Anterior cingulate cortex (tissue), 58 donors: ENCODE data around the gene CDC6.

Experiments used
- DNase-seq, 58 donors: peaks; one replicate each; lab custom pipeline; 2025; lab: John Stamatoyannopoulos, UW

The CDC6 gene

DNA sequence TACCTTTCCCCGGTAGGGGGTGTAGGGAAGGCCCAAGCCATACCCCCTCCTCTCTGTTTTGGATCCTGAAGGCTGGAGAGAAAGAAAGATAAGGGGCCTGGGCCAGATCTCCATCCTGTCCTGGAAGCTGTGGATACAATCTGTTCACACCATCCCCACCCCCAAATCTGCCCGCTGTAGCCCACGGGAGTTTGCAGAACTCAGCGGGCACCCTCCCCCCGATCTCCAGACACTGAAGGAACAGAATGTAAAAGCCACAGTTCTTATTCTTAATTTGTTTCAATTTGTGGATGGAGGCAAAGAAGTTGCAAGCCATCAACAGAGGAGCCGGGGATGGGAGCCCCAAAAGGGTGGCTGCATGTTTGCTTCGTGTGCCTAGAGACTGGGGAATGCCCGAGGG is 49.7 kb downstream of the CDC6 start:
- DNase-seq = peak in 4 of 58 donors; percentile 35 to 43 (median 42)

DNA sequence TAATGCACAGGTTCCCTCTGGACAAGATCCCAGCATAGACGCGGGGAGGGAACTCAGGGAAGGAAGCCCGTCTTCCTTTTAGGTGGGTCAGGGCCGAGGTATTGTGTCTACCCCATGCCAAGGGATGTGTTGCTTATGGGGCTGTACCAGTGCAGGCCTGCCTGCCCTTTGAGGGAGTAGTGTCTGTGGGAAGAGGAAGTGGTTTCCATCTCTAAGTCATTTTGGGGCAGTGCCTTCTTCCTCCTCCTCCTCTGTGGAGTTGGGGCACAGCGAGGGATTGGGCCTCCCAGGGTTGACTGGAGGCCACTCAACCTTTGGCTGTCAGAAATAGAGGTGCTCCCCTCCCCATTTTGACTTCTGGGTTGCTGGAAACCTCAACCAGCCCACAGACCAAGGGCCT is 50.4 kb downstream of the CDC6 start:
- no peak for DNase-seq

DNA sequence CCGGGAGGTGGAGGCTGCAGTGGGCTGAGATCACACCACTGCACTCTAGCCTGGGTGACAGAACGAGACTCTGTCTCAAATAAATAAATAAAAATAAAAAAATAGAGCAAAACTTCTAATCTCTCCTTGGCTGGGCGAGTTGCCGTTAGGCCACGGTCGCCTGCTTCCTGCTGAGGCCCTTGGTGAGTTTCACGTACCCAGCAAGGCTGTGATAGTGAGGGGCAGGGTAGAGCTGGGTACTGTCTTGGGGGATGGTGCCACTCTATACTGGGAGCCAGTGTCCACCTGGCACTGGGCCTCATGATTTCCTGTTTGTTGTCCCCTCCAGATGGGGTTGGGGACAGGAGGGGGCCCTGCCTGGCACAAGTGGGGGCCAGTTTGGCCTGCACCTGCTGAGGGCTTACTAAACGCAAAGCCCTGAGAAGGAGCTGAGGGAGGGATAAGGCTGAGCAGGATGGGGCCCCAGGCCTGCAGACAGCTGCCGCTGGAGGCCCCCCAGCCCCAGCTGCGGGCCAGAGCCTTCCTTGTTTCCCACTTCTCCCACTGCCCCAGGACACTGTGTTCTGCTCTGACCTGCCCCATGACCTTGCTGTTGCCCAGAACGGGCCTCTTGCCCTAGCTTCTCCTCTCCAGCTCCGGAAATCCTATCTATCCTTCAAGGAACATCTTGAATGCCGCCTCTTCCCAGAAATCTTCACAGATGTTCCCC is 51.4 kb downstream of the CDC6 start:
- no peak for DNase-seq

DNA sequence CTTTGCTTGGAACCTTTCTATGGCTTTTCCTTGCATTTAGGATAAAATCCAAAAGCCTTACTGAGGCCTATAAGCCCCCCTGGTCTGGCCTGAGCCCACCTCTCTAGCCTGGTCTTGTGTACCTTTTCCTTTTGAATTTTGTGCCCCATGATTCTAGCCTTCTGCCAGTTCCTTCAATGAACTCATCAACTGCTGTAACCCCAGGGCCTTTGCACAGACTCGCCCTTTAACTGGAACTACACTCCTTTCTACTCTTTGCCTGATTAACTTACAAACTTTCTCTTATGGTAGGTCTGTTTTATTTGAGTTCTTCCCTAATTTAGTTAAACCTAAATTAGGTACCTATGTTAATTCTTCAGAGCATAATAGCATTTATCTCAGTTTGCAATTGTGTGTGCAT is 52.6 kb downstream of the CDC6 start:
- no peak for DNase-seq

DNA sequence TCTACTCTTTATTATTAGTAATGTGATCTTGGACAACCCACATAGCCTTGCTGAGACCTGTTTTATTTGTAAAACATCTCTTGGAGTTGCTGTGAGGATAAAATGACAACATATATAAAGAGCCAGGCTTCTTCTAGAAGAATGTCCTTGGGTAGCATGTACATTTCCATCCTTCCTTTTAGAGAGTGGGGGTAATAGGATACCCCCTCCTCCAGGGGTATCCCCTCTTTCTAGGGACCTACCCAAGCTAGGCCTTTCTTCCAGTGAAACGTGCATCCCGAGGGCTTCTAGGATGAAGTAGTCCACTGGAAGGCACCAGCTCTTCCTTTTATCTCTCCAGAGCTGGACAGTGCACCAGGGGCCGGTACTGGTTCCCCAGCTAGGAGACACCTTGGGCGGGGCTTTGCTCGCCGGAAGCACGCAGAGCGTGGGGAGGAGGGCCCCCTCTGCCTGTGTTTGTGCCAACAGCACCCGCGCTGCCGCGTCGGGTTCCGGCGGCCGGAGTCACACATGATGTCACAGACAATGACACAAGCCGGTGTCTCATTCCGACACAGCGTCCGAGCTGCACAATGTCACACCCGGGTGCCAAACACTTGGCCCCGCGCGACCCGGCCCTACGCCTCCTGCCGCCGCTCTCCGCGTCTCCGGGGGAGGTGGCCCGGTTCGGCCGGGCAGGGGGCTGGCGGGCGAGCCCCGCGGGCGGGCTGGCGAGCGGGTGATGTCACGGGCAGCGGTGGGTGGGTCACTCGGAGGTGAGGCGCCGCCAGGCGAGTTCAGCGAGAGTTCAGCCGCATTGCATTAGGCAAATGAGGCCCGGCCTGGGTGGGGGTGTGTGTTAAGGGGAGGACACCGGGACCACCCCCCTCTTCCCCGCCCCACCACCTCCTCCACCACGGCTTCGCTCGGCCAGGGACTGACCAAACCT is 53.5 kb downstream of the CDC6 start:
- peak in 48 of 58 donors; percentile 22 to 89 (median 60) for DNase-seq

DNA sequence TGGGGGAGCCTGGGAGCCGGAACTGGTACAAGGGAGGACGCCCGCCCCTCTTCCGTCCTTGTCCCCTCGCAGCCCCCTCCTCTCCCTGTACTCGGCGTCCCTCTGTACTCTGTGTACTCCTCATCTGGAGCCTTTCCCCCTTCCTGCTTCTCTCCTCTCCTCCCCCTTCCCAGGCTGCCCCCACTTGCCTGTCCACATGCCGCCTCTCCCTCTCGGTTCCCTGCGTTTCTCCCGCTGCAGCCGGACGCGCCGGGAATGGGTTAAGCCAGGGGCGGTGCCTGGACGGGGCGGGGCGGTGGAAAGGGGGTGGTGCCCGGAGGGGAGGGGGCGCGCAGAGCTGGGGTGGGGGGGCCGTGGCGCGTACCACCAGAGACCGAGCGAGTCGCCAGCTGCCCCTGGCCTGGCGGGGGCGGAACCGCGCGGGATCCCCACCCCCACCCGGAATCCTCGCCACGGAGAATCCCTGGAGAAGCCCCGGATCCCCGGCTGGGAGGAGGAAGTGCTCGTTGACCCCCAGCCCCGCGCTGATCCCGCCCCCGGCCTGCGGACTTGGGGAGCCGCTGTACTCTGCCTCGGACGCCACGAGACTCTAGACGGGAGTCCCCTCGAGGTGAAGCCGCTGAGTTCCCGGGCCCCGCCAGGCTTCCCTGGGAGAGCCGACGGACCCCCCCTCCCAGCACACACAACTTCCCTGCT is 54.3 kb downstream of the CDC6 start:
- peak in 47 of 58 donors; percentile 24 to 83 (median 54) for DNase-seq

DNA sequence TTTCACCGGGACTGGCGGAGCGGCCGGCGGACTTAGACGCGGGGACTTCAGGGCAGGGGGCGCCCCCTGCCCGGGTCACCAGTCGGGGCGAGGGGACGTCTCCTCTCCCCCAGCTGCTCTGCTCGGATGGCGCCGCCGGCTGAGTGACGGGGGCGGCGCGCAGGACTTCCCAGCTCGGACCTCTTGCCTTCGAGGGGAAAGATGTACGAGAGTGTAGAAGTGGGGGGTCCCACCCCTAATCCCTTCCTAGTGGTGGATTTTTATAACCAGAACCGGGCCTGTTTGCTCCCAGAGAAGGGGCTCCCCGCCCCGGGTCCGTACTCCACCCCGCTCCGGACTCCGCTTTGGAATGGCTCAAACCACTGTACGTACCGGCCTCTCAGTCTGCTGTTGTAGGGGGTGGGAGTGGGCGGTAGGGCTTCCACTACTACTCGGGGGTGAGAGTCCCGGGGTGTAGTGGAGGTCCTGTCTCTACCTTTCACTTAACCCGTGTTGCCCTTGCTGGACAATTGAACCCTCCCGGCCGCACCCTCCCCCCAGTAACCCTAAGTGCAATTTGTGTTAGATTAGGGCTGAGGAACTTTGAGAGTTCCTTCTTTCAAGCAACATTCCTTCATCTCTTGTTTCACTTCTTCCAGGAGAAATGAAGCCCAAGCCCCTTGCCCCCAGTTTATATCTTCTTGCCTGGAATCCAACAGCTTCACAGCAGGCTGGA is 55.0 kb downstream of the CDC6 start:
- no peak for DNase-seq

DNA sequence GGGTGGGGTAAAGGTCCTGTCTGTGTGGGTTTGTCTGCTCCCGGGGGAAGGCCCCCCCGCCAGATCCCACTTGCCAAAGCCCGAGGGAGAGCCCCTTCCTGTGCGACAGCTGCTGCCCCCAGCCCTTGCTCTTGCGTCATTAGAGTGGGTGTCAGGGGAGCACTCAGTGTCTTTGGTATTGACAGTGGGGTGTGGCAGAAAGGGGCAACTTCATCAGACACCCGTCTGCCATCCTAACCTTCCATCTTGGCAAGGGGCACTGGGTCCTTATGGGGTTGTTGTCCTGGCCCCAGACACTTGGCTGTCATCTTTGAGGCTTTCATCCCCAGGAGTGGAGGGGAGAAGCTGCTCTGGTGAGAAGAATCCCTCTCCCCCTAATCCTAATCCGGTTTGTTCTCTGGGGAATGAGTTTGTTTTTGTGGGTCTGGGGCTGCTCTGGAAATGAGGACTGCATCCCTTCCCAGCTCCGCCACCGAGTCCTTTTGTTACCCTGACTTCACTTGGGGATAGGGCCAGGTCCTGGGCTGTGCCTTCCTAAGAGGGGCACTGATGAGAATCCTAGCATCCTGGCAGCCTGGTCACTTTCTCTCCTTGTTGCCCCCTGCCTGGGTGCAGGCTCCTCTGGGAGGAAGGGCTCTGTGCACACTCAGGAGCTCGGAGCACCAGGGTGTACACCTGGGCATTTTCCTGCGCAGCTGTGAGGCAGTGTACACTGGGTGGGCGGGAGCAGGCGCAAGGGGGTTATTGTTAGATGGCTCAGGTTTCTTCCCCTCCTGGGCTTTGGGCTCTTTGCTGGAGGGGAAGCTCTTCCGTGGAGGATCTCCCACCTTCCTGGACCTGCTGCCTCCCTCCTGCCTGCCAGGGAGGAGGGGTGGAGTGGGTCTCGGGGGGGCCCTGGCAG is 55.8 kb downstream of the CDC6 start:
- DNase-seq = no peak

DNA sequence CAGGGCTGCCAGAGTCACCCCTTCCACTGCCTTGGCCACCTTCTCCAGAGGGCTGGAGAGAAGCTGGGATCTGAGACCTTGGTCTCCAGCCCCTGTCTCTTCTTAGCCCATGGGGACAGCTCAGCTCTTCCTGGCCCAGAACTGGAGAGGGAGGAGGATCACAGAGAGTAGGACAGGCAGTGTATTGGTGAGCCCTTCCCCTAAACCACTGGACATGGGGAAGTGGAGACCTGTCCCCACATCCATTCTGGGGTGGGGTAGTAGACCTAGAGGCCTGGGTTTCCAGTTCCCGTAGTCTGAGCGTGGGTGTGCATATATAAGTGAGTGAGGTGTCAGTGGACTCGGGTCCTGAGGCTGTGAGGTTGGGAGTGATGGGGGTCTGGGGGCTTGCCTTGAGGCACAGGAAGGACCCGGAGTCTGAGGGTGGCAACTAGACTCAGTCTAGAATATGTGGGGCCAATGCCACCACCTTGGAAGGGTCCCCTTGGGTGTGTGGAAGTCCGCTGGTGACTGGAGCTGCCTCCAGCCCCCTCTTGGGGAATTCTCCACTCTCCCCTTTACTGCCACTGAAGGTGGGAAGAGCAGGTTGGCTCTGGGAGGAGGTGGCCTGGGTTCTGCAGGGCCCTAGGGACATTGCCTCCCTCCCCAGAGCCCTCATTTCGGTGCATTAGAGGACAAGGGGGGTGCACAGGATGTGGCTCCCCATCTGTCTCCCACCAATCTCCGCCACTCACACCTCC is 56.9 kb downstream of the CDC6 start:
- DNase-seq = no peak

DNA sequence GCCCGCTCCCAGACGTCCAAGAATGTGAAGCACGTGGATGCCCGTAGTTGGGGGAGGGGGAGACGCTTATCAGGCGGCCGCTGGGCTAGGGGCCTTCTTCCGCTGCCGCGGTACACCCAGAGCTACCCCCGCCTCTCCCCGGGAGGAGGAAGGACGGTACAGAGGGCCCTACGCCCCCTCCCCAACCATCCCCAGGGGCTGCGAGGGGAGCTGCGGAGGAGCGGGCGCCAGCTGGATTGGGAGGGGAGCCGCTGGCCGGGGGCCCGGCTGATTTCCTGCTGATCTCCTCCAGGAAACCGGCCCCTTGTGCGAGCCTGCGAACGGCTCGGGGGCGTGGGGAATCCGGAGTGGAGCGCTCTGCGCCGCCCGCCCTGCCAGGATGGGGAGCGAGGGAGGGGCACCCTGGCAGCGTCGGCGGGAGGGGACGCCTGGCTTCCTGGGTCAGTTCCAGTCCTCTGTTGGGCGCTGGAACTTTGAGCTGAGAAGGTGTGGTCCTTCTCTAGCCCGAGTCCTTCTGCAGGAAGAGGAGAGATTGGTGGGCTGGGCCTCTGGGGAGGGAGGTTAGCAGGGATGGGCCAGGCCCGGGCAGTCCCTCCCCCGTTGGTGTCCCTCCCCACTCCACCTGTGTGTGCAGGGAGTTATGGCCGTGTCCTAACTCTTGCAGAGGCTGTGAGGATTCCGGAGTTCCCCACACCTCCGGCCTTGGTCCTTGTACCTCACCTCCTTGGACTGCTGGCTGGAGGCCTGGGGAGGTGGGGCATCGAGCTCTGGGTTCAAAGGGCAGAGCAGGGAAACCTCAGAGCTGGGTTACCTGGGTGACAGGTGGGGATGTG is 57.7 kb downstream of the CDC6 start:
- DNase-seq = peak in 38 of 58 donors; percentile 12 to 86 (median 45)

DNA sequence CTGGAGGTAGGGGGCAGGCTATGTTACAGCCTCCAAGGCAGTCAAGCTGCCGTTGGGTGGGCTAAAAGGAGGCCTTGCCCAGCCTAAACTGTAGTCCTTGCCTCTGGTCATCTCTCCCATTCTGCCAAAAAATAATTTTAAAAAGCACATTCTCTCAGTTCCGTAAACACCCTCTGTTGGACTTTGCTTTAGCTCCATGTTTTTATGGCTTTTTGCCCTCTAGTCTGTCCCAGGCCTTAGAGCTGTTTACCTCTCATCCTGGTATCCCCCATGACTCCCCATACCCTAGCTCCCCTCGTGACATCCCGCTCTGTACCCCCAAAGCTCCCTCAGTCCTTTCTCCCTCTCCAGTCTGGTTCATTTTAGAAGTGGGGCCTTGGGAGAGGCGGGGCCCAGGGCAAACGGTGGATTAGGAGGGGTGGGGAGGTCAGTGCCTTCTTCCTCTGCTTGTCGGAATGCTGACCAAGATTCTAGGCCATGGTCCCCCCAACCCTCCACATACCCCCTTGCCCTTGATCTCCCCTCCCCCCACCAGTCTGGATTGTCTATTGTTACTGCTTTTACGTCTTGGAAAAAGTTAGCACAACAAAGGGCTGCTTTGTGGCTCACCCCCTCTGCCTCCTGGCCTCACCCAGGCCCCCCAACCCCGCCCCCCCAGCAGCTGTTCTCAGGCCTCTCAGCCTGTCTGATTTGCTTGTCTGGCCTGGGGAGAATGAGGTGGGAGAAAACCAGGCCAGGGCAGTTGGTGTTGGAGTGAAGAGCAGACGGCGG is 58.5 kb downstream of the CDC6 start:
- DNase-seq = peak in 8 of 58 donors; percentile 22 to 39 (median 30)

DNA sequence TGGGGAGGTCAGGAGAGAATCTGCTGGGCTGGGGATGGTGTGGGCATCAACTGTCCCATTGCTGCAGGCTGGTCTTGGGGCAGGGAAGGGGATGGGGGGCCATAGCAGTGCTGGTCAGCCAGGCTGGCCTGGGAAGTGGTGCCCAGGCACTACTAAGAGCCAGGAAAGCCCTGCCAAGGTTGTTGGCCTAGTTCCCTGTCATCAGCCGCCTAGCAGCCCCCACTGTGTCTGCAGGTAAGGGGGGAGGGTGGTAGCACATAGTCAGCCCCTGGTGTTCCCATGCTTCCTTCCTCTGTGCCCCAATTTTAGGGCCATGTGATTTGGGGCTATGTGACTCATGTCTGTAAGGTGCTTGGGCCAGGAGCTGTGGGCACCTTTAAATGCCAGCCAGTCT is 59.1 kb downstream of the CDC6 start:
- DNase-seq = peak in 2 of 58 donors; percentile 14 to 40

DNA sequence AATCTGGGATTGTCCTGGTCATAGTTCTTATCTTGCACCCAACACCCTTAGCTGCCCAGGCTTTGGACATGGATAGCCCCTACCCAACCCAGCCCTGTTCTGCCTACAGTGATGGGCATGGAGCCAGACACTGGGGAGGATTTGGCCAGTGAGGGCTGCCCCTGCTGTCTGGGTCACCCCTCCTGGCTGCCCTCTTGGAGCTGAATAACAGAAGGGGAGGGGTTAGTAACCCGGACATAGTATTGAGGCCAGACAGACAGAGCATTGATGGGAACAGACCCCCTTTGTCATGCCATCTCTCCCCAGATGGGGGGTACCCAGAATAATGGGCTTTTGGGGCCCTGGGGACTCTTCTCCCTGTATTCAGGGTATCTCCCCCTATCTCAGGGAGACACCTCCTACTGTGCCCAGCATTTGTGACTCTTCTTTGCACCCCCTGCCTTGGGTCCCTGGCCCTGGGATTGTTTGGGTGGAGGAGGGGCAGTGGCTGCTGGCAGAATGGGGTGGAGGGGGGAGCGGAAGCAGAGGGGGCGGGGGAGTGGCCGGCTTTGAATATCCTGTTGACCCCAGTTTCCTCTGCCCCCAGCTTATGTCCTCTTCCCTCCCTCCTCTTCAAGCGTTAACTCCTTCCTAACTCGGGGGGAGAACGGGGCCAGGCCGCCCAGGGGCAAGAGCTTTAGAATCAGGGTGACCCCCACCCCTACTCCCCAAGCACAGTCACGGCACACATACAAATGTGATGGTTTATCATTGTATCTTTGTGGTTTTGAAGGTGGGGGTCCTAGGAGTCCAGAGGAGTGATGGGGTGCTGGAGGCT is 59.8 kb downstream of the CDC6 start:
- DNase-seq = peak in 29 of 58 donors; percentile 16 to 81 (median 54)

DNA sequence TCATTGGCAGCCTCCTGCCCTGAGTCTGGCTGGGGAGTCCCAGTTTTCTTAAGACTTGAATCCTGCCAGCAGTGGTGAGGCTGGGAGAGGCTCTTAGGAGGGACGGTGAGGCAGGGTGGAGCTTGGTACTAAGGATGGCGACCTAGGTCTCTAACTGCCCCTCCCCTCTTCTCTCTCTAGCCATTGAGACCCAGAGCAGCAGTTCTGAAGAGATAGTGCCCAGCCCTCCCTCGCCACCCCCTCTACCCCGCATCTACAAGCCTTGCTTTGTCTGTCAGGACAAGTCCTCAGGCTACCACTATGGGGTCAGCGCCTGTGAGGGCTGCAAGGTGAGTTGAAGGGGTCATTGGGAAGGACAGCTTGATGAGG is 60.4 kb downstream of the CDC6 start:
- no peak for DNase-seq

DNA sequence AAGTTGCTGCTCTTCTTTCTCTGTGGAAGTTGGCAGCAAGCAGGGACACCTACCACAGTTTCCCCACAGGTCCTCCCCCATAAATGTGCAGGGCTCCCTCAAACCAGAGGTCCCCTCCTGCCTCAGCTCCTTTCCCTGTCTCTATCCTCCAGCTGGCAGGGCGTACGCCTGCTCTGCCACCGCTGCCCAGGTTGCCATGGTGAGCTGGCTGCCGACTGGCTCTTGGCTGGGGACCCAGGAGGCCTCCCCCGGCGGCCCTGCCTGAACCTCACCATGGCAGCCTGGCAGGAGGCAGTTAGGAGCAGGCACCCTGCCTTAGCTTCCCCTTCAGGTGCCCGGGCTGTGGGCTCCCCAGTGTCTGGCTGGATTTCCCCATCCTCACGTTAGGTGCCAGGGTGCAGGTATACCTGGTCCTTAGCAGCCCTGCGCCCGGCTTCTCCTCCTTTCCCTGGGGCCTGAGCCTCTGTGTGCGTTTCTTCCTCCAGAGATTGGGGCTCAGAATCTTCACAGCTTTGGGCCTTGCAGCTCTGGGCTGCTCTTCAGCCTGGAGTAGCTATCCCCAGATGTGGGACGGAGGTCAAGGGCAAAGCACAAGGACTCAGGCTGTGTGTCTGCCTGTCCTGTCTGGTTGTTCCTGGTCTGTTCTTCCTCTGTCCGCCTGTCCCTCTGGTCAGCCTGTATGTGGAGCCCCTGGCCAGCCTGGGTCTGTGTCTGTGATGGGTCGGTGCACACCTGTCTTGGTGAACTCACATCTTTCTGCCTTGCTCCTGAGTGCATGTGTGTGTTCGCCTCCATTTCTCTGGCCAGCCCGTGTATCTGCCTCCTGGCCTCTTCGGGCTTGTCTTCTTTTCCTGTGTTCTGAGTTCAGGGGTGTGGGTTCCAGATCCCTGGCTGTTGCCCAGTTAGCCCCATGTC is 61.1 kb downstream of the CDC6 start:
- peak in 56 of 58 donors; percentile 23 to 91 (median 72) for DNase-seq
